A673 (cell line): ENCODE results near the gene RAP1GAP. TPM values are rescaled to one million over a fixed set of nuclear protein-coding genes. Genes with fewer than 3 reads are reported as not detected.

Experiments
- BruUV-seq: library from RNA; stranded (reverse); fragments of 400-500 nt; replicated peaks from 2 replicates; lab custom pipeline; 2021; lab: Mats Ljungman, UMichigan
- CTCF ChIA-PET: fragments of 300-600 bp; sonication (Branson Sonifier 250); formaldehyde crosslinking; loops from one replicate; lab custom pipeline; 2022; ENCODE audit warnings: antibody characterized with exemption; lab: Charles Lee
- POLR2A ChIA-PET: fragments of 300-600 bp; sonication (Branson Sonifier 250); formaldehyde crosslinking; loops from one replicate; lab custom pipeline; 2022; ENCODE audit warnings: antibody characterized with exemption; ENCODE audit not compliant: low non-redundant PET; lab: Charles Lee
- DNase-seq: peaks from one replicate; pipeline ENCODE4 v3.0.0-alpha.2; 2015; ENCODE audit warnings: low spot score
- H3K27ac ChIP-seq: fragments of 200-600 bp; sonication (generic); 2 replicates; pipeline ENCODE4 v1.5.1; 2016; ENCODE audit warnings: mixed run types, low read depth, mild to moderate bottlenecking, mixed read lengths, antibody characterized with exemption, low read length; ENCODE audit not compliant: poor library complexity, severe bottlenecking
- H3K27me3 ChIP-seq: fragments of 200-600 bp; sonication (generic); replicated peaks from 2 replicates; pipeline ENCODE4 v1.6.1; 2017; ENCODE audit warnings: mixed run types, low read depth, mild to moderate bottlenecking, mixed read lengths, antibody characterized with exemption, low read length; ENCODE audit not compliant: insufficient read depth, poor library complexity
- H3K36me3 ChIP-seq: fragments of 200-600 bp; sonication (generic); 2 replicates; pipeline ENCODE4 v1.6.1; 2016; ENCODE audit warnings: mixed run types, mild to moderate bottlenecking, mixed read lengths, antibody characterized with exemption, low read length; ENCODE audit not compliant: insufficient read depth, poor library complexity, severe bottlenecking
- H3K4me1 ChIP-seq: fragments of 200-600 bp; sonication (generic); 2 replicates; pipeline ENCODE4 v1.6.1; 2017; ENCODE audit warnings: mixed run types, mild to moderate bottlenecking, mixed read lengths, antibody characterized with exemption, low read length; ENCODE audit not compliant: insufficient read depth, poor library complexity, severe bottlenecking
- H3K4me3 ChIP-seq: fragments of 200-600 bp; sonication (generic); 2 replicates; pipeline ENCODE4 v1.5.1; 2016; ENCODE audit warnings: low read depth, mixed run types, mild to moderate bottlenecking, mixed read lengths, low read length; ENCODE audit not compliant: poor library complexity, severe bottlenecking
- H3K9me3 ChIP-seq: fragments of 200-600 bp; sonication (generic); 2 replicates; pipeline ENCODE4 v1.6.1; 2016; ENCODE audit warnings: mixed run types, low read depth, mild to moderate bottlenecking, mixed read lengths, antibody characterized with exemption, low read length; ENCODE audit not compliant: poor library complexity, severe bottlenecking
- EZH2 ChIP-seq: fragments of 200-600 bp; sonication (generic); IDR thresholded peaks from 2 replicates; pipeline ENCODE4 v1.6.1; 2017; ENCODE audit warnings: borderline replicate concordance, low read depth, mild to moderate bottlenecking, mixed read lengths, antibody characterized with exemption, low read length; ENCODE audit not compliant: poor library complexity, severe bottlenecking
- intact Hi-C: fragments of 100-400 bp; cut with micrococcal nuclease; formaldehyde crosslinking; loops from one replicate; pipeline ENCODE4 v1.10.0; 2022; ENCODE audit not compliant: unreplicated experiment
- total RNA-seq: library from RNA; stranded (reverse); gene quantifications from 2 replicates; pipeline ENCODE4 v1.2.3, GENCODE V29; 2021
- TF ChIP-seq, protein P1 (sequence below): fragments of 300-800, 200-600 bp; sonication (generic); conservative IDR thresholded peaks from 2 replicates; pipeline ENCODE4 v1.5.1; 2017; ENCODE audit warnings: low read depth, mild to moderate bottlenecking, antibody characterized with exemption, low read length, moderate library complexity, mixed read lengths

Gene RAP1GAP
- total RNA-seq, 1 experiment from 2014 or later: 37.7 TPM

DNA sequence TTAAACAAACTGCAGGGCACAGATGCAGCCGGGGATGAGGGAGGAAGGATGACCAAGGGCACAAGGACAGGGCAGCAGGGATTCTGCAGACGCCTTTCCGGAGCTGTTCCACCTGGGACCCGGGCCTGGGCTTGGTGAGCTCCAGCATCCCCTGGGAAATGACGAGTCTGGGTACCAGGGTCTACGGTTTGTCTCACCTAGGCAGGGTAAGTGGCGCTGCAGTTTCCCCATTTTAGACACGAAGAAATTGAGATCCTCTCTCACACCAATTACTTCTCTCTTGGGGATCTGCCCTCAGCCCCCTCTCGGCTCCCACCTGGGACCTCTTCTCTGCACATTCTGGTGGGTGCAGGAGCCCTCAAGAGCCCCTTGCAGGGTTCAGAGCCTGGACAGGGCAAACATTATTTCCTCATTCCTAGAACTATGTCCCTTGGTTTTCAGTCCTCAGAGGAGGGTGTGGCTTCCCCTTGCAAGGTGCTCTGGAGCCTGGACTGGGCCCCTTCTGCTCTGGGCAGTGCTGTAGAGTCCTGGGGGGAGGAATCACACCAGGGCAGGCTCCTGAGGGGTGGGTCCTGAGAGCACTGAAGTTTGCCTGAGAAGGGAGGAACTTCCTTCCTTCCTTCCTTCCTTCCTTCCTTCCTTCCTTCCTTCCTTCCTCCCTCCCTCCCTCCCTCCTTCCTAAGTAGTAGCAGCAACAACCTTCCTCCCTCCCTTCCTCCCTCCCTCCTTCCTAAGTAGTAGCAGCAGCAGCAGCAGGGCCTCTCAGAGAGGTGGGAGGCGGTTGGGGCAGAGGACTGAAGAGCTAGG, 16.0 kb downstream of the RAP1GAP start:
- TF ChIP-seq EZH2: no peak
- TF ChIP-seq, protein P1, sequence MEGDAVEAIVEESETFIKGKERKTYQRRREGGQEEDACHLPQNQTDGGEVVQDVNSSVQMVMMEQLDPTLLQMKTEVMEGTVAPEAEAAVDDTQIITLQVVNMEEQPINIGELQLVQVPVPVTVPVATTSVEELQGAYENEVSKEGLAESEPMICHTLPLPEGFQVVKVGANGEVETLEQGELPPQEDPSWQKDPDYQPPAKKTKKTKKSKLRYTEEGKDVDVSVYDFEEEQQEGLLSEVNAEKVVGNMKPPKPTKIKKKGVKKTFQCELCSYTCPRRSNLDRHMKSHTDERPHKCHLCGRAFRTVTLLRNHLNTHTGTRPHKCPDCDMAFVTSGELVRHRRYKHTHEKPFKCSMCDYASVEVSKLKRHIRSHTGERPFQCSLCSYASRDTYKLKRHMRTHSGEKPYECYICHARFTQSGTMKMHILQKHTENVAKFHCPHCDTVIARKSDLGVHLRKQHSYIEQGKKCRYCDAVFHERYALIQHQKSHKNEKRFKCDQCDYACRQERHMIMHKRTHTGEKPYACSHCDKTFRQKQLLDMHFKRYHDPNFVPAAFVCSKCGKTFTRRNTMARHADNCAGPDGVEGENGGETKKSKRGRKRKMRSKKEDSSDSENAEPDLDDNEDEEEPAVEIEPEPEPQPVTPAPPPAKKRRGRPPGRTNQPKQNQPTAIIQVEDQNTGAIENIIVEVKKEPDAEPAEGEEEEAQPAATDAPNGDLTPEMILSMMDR: no peak
- Histone ChIP-seq H3K4me1 (peaks cover 66% of the 10 kb centered on the region), H3K9me3 (no peaks in the 10 kb centered on the region), H3K4me3 (peak overlapping the region; percentile 49), H3K27me3 (no peaks in the 10 kb centered on the region), H3K27ac (peak overlapping the region; percentile 88), H3K36me3 (no peaks in the 10 kb centered on the region)
- intact Hi-C loops: loop anchor here (10.0 kb wide), 1 partner anchor 398 kb away; no protein-coding TSS in a partner anchor
- BruUV-seq: no TSS peak
- DNase-seq: peak; percentile 91
- ChIA-PET POLR2A (no interaction called here), CTCF (interaction anchor here (1.5 kb wide), 1 partner anchor 10 kb away, joined by 3 read pairs; no protein-coding TSS in a partner anchor)

DNA sequence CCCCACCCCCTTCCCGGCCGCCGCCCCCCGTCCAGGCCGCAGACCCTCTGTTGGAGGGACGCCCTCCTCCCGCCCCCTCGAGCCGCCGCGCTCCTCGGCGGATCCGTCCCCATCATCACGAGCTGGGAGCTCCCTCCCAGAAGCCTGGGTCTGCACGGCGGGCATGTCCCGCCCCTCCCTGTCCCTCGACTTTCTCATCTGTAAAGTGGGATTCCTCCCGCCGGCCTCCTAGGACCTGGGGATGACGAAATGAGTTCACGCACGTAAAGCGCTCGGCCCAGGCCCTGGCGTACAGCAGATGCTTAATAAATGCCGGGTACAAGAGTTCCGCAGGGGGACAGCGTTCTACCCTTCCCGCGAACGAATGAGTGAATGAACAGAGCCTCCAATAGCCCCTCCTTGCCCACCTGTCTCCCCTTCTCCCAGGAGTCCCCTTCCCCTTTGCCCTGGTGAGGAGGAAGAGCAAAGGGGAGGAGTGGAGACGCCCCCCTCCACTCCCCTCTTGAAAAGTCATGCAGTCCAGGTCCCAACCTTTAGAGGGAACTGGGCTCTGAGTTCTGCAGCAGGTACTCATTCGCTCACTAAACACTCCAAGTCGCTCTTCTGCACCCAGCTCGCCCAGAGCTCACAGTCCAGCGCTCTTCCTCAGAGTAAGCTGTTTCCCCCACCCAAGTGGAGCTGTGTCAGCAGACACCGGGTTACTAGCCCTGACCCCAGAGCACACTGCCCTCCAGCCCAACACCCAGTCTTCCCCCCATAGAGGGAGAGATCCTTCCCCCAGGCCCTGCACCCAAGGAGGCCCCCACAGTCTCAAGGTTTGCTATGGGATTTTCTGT, 16.8 kb downstream of the RAP1GAP start:
- intact Hi-C loops: loop anchor here (10.0 kb wide), 1 partner anchor 398 kb away; no protein-coding TSS in a partner anchor
- DNase-seq: no peak
- Histone ChIP-seq H3K36me3 (no peaks in the 10 kb centered on the region), H3K9me3 (no peaks in the 10 kb centered on the region), H3K4me1 (peaks cover 66% of the 10 kb centered on the region), H3K4me3 (peak overlapping the region; percentile 49), H3K27ac (peak overlapping the region; percentile 88), H3K27me3 (no peaks in the 10 kb centered on the region)
- TF ChIP-seq, protein P1: no peak
- TF ChIP-seq EZH2: no peak
- ChIA-PET CTCF (no interaction called here), POLR2A (interaction anchor here (0.6 kb wide), 1 partner anchor 16 kb away, joined by 4 read pairs; no protein-coding TSS in a partner anchor)
- BruUV-seq: no TSS peak

DNA sequence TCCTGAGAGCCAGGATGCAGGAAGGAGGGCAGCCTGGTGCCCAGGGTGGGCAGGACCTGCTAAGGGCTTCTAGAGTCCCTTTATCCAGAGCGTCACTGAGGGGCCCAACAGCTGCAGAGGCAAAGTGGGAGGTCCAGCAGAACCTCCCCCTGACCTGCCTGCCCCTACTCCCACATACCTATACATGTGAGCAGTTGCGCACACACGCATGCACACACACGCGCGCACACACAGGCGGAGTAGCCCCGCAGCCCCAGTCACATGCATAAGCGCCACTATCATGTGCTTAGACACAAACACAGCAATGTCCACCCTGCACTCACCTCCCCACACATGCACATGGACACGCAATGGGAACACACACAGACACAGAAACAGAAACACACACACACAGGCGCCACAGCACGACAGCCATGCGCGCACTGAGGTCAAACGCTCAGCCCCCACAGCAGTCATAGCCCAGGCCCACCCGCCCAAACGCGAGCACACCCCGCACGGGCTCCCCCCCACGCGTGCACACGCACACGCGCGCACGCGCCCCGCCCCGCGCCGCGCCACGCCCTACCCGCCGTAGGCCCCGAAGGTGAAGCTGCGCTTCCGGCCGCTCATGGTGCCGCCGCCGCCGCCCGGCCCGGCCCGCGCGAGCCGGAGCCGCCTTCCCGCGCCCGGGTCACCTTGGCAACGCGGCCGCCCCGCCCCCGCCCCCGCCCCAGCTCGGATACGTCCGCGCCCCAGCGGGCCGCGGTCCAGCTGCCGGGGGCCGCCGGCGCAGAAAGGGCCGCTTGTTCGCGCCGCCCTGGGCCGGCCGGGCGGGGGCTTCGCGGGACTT, 17.7 kb downstream of the RAP1GAP start:
- POLR2A ChIA-PET: interaction anchor here (0.6 kb wide), 1 partner anchor 16 kb away, joined by 4 read pairs; no protein-coding TSS in a partner anchor
- Histone ChIP-seq H3K27ac (peak overlapping the region; percentile 54), H3K9me3 (no peaks in the 10 kb centered on the region), H3K36me3 (no peaks in the 10 kb centered on the region), H3K27me3 (no peaks in the 10 kb centered on the region), H3K4me1 (peaks cover 68% of the 10 kb centered on the region), H3K4me3 (peak overlapping the region; percentile 49)
- CTCF ChIA-PET: no interaction called here
- intact Hi-C loops: loop anchor here (10.0 kb wide), 1 partner anchor 397 kb away; no protein-coding TSS in a partner anchor
- TF ChIP-seq, protein P1: no peak
- TF ChIP-seq EZH2: no peak
- BruUV-seq: no TSS peak
- DNase-seq: peak; percentile 71
